HepG2 (cell line): ENCODE results near the gene TYW1B. TPM values are rescaled to one million over a fixed set of nuclear protein-coding genes. Genes with fewer than 3 reads are reported as not detected.

Source experiments
- ASH2L ChIP-seq: fragments of 300-600, 200-600 bp; sonication (generic); IDR thresholded peaks from 2 replicates; pipeline ENCODE4 v1.7.0; 2017; ENCODE audit warnings: low read depth, mild to moderate bottlenecking, moderate library complexity, mixed read lengths, low read length; ENCODE audit not compliant: insufficient read length
- GABPA ChIP-seq, 2 experiments: IDR thresholded peaks; 2 replicates each; pipeline ENCODE4 v1.6.1; 2011 to 2016; ENCODE audit warnings: low read depth in 2 of 2, low read length in 1 of 2, missing biosample characterization in 1 of 2, missing genetic modification characterization in 1 of 2
- HDAC1 ChIP-seq: sonication (generic); formaldehyde crosslinking; IDR thresholded peaks from 2 replicates; pipeline ENCODE4 v1.5.1; 2020; ENCODE audit warnings: mild to moderate bottlenecking, missing genetic modification reagents
- KLF16 ChIP-seq, 2 experiments: sonication (generic) in 1 of 2; formaldehyde crosslinking in 1 of 2; IDR thresholded peaks; 2 replicates each; pipeline versions ENCODE4 v1.6.1 to v1.8.0; 2016 to 2023; ENCODE audit warnings: missing genetic modification reagents in 2 of 2, missing compliant biosample characterization in 1 of 2
- MXI1 ChIP-seq: IDR thresholded peaks from 3 replicates; pipeline ENCODE4 v1.6.1; 2012; ENCODE audit warnings: low read depth, low read length, inconsistent platforms, borderline replicate concordance
- PITX1 ChIP-seq: sonication (generic); formaldehyde crosslinking; IDR thresholded peaks from 2 replicates; pipeline ENCODE4 v1.5.1; 2020; ENCODE audit warnings: mild to moderate bottlenecking, missing genetic modification reagents
- ZNF431 ChIP-seq: sonication (generic); formaldehyde crosslinking; IDR thresholded peaks from 2 replicates; pipeline ENCODE4 v1.9.0; 2022; ENCODE audit warnings: missing genetic modification reagents, low read depth, mild to moderate bottlenecking, borderline replicate concordance
- ZNF501 ChIP-seq: sonication (generic); formaldehyde crosslinking; IDR thresholded peaks from 2 replicates; pipeline ENCODE4 v1.5.1; 2020; ENCODE audit warnings: mild to moderate bottlenecking, moderate library complexity, missing genetic modification reagents
- ZNF619 ChIP-seq: sonication (generic); formaldehyde crosslinking; IDR thresholded peaks from 2 replicates; pipeline ENCODE4 v1.4.0; 2020; ENCODE audit warnings: mild to moderate bottlenecking, missing genetic modification reagents
- ZSCAN9 ChIP-seq: IDR thresholded peaks from 2 replicates; pipeline ENCODE4 v1.6.1; 2016; ENCODE audit warnings: borderline replicate concordance
- polyA plus RNA-seq, 8 experiments: library from polyadenylated mRNA; depleted of rRNA in 3 of 8; stranded (reverse) in 7 of 8; unstranded in 1 of 8; fragments of >200 nt; fragmentation: Illumina TruSeq in 4 of 8; extraction: Trizol in 4 of 8; gene quantifications; 2 replicates each; pipeline versions ENCODE4 v1.2.1 to v1.2.3, GENCODE V29; 2011 to 2016; ENCODE audit warnings: low read depth in 4 of 8, missing spikeins in 1 of 8, mixed read lengths in 1 of 8; ENCODE audit not compliant: insufficient read depth in 1 of 8
- total RNA-seq, 5 experiments: library from RNA; depleted of rRNA; stranded (reverse); fragments of >200 nt; fragmentation: Illumina TruSeq; extraction: Trizol; gene quantifications; 2 replicates each; pipeline ENCODE4 v1.2.3, GENCODE V29; 2016; ENCODE audit warnings: low read depth in 1 of 5
- TF ChIP-seq, protein P1 (sequence below): IDR thresholded peaks from 2 replicates; pipeline ENCODE4 v1.6.1; 2018; ENCODE audit warnings: missing genetic modification reagents
- TF ChIP-seq, protein P2 (sequence below): IDR thresholded peaks from 2 replicates; pipeline ENCODE4 v1.4.0; 2020; ENCODE audit warnings: mild to moderate bottlenecking, missing genetic modification reagents
- TF ChIP-seq, protein P3 (sequence below): IDR thresholded peaks from 2 replicates; pipeline ENCODE4 v1.6.1; 2016; ENCODE audit warnings: mild to moderate bottlenecking
- TF ChIP-seq, protein P4 (sequence below): IDR thresholded peaks from 2 replicates; pipeline ENCODE4 v1.6.1; 2016; ENCODE audit warnings: control low read depth
- TF ChIP-seq, protein P5 (sequence below): conservative IDR thresholded peaks from 2 replicates; pipeline ENCODE4 v1.6.1; 2018; ENCODE audit warnings: missing genetic modification reagents
- TF ChIP-seq, protein P6 (sequence below): IDR thresholded peaks from 2 replicates; pipeline ENCODE4 v1.6.1; 2016; ENCODE audit warnings: low read depth, control low read depth

TYW1B gene
- total and polyA plus RNA-seq, 2 of the 13 experiments (the other 11 are each of a cell fraction or from before 2014, with no cell fraction given): 2.0 to 5.5 TPM

DNA sequence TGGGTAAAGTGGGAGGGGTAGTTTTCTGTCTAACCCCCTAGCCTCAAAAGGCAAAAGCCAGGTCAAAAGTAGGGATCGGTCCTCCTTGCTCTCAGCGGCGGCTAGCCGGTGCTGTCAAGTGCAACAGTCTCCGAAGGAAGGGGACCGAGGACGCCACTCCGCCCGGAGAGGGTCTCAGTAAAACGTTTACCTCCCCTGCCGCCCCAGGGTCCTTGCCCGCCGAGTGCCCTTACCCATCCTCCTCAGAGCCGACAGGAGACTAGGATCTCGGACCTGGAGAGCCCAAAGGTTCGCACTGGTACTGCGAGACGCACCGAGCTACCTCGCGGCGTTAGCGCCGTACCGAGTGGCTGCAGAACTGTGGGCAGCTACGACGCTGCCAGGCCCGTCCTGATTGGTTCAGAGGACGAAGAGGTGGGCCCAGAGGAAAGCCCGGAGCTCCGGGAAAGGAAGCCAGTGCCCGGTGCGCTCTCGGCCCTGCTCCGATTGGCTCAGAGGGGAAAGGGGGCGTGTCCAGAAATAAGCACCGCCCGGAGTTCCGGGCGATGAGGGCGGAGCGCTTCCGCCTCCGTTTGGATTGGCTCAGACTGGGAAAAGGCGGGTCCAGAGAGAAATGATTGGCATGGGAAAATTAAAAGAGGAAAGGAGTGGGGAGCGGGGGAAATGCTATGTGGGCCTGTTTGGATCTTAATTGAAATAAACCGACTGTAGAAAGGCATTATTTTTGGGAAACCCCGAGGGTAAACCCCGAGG lies at the start of gene TYW1B (continued):
- TF ChIP-seq, protein P1, sequence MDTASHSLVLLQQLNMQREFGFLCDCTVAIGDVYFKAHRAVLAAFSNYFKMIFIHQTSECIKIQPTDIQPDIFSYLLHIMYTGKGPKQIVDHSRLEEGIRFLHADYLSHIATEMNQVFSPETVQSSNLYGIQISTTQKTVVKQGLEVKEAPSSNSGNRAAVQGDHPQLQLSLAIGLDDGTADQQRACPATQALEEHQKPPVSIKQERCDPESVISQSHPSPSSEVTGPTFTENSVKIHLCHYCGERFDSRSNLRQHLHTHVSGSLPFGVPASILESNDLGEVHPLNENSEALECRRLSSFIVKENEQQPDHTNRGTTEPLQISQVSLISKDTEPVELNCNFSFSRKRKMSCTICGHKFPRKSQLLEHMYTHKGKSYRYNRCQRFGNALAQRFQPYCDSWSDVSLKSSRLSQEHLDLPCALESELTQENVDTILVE (CRISPR knock-in tag): peak; percentile 75; the same call in 1 of the 2 replicates
- TF ChIP-seq, protein P2, sequence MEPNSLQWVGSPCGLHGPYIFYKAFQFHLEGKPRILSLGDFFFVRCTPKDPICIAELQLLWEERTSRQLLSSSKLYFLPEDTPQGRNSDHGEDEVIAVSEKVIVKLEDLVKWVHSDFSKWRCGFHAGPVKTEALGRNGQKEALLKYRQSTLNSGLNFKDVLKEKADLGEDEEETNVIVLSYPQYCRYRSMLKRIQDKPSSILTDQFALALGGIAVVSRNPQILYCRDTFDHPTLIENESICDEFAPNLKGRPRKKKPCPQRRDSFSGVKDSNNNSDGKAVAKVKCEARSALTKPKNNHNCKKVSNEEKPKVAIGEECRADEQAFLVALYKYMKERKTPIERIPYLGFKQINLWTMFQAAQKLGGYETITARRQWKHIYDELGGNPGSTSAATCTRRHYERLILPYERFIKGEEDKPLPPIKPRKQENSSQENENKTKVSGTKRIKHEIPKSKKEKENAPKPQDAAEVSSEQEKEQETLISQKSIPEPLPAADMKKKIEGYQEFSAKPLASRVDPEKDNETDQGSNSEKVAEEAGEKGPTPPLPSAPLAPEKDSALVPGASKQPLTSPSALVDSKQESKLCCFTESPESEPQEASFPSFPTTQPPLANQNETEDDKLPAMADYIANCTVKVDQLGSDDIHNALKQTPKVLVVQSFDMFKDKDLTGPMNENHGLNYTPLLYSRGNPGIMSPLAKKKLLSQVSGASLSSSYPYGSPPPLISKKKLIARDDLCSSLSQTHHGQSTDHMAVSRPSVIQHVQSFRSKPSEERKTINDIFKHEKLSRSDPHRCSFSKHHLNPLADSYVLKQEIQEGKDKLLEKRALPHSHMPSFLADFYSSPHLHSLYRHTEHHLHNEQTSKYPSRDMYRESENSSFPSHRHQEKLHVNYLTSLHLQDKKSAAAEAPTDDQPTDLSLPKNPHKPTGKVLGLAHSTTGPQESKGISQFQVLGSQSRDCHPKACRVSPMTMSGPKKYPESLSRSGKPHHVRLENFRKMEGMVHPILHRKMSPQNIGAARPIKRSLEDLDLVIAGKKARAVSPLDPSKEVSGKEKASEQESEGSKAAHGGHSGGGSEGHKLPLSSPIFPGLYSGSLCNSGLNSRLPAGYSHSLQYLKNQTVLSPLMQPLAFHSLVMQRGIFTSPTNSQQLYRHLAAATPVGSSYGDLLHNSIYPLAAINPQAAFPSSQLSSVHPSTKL (CRISPR knock-in tag): 0 out of 2 replicates have a peak, but pooled peaks have one; percentile 34
- TF ChIP-seq, protein P3, sequence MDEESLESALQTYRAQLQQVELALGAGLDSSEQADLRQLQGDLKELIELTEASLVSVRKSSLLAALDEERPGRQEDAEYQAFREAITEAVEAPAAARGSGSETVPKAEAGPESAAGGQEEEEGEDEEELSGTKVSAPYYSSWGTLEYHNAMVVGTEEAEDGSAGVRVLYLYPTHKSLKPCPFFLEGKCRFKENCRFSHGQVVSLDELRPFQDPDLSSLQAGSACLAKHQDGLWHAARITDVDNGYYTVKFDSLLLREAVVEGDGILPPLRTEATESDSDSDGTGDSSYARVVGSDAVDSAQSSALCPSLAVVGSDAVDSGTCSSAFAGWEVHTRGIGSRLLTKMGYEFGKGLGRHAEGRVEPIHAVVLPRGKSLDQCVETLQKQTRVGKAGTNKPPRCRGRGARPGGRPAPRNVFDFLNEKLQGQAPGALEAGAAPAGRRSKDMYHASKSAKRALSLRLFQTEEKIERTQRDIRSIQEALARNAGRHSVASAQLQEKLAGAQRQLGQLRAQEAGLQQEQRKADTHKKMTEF (CRISPR knock-in tag): peak; percentile 65
- TF ChIP-seq ZSCAN9 (CRISPR knock-in tag) (peak; percentile 38; the same call in 1 of the 2 replicates), KLF16 (CRISPR knock-in tag; IDR thresholded peaks at IDR 0.05) (peak in 1 of 2 experiments; percentile 58; a peak in 1 of 4 replicates), PITX1 (CRISPR knock-in tag) (0 out of 2 replicates have a peak, but pooled peaks have one; percentile 33), ASH2L (peak; percentile 72), GABPA (IDR thresholded peaks at IDR 0.05; ENCODE audit: low read depth, low read length) (peak; percentile 67), GABPA (CRISPR knock-in tag; IDR thresholded peaks at IDR 0.05; ENCODE audit: low read depth) (peak; percentile 92), ZNF431 (CRISPR knock-in tag) (0 out of 2 replicates have a peak, but pooled peaks have one; percentile 25), ZNF619 (CRISPR knock-in tag) (0 out of 2 replicates have a peak, but pooled peaks have one; percentile 32), HDAC1 (CRISPR knock-in tag) (peak; percentile 62; the same call in 1 of the 2 replicates), ZNF501 (CRISPR knock-in tag) (peak; percentile 48; the same call in 1 of the 2 replicates), MXI1 (peak; percentile 80; the same call in 1 of the 3 replicates)
- TF ChIP-seq, protein P4, sequence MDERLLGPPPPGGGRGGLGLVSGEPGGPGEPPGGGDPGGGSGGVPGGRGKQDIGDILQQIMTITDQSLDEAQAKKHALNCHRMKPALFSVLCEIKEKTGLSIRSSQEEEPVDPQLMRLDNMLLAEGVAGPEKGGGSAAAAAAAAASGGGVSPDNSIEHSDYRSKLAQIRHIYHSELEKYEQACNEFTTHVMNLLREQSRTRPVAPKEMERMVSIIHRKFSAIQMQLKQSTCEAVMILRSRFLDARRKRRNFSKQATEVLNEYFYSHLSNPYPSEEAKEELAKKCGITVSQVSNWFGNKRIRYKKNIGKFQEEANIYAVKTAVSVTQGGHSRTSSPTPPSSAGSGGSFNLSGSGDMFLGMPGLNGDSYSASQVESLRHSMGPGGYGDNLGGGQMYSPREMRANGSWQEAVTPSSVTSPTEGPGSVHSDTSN: peak; percentile 91
- TF ChIP-seq, protein P5, sequence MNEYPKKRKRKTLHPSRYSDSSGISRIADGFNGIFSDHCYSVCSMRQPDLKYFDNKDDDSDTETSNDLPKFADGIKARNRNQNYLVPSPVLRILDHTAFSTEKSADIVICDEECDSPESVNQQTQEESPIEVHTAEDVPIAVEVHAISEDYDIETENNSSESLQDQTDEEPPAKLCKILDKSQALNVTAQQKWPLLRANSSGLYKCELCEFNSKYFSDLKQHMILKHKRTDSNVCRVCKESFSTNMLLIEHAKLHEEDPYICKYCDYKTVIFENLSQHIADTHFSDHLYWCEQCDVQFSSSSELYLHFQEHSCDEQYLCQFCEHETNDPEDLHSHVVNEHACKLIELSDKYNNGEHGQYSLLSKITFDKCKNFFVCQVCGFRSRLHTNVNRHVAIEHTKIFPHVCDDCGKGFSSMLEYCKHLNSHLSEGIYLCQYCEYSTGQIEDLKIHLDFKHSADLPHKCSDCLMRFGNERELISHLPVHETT (CRISPR knock-in tag): peak; percentile 60; the same call in 1 of the 2 replicates
- TF ChIP-seq, protein P6, sequence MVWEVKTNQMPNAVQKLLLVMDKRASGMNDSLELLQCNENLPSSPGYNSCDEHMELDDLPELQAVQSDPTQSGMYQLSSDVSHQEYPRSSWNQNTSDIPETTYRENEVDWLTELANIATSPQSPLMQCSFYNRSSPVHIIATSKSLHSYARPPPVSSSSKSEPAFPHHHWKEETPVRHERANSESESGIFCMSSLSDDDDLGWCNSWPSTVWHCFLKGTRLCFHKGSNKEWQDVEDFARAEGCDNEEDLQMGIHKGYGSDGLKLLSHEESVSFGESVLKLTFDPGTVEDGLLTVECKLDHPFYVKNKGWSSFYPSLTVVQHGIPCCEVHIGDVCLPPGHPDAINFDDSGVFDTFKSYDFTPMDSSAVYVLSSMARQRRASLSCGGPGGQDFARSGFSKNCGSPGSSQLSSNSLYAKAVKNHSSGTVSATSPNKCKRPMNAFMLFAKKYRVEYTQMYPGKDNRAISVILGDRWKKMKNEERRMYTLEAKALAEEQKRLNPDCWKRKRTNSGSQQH: 0 out of 2 replicates have a peak, but pooled peaks have one; percentile 61
